Testis (tissue), 2 donors: ENCODE measurements around the gene PLCXD3.
A peak's percentile ranks its signal among the peaks of the same experiment; 100 is the strongest.

Experiments used
- POLR2A ChIP-seq: fragments of 450-650 bp; IDR thresholded peaks from one replicate; pipeline ENCODE4 v1.6.1; 2017; ENCODE audit warnings: antibody characterized with exemption, mild to moderate bottlenecking, moderate library complexity
- TF ChIP-seq, protein P1 (sequence below), 3 experiments: fragments of 450-650 bp in 2 of 3; fragments of 200-600 bp in 1 of 3; sonication (generic) in 1 of 3; IDR thresholded peaks; one replicate each; pipeline ENCODE4 v1.5.1; 2016 to 2019; ENCODE audit warnings: antibody characterized with exemption in 3 of 3, mild to moderate bottlenecking in 2 of 3, moderate library complexity in 1 of 3

DNA sequence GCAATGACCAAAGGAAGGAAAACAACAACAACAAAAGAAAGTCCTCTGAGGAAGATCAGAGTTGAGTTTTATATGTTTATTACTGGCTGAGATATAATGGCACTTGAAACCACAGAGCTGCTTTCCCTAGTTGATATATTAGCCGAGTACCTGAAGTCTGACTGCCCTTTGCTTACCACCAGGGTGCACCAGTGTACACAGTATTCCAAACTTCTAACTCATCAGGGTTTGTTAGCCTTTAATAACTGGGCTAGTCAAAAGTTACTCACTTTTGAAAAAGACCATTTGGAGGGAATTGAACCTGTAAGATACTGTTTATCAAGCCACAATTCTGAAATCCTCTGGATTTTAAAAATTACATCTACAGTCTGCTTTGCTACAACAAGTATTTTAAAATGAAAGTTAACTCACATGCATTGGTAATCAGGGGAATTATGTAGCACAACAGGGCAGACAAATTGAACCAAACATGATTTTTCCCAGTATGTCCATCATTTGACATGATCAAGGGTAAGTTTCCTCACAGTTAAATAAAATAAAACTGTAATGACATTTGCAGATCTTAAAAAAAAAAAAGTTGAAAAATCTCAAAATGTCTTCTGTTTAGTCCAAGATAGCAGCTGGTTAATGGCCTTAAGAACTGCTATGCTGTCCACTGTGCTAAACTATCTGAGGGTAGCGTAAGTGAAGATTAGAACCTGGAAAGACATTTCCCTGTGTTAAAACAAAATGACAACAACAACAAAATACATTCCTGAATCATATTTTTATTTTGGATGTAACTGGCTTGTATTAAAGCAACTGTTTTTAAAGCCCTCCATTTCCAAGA, 239.8 kb downstream of the PLCXD3 start:
- TF ChIP-seq, protein P1, sequence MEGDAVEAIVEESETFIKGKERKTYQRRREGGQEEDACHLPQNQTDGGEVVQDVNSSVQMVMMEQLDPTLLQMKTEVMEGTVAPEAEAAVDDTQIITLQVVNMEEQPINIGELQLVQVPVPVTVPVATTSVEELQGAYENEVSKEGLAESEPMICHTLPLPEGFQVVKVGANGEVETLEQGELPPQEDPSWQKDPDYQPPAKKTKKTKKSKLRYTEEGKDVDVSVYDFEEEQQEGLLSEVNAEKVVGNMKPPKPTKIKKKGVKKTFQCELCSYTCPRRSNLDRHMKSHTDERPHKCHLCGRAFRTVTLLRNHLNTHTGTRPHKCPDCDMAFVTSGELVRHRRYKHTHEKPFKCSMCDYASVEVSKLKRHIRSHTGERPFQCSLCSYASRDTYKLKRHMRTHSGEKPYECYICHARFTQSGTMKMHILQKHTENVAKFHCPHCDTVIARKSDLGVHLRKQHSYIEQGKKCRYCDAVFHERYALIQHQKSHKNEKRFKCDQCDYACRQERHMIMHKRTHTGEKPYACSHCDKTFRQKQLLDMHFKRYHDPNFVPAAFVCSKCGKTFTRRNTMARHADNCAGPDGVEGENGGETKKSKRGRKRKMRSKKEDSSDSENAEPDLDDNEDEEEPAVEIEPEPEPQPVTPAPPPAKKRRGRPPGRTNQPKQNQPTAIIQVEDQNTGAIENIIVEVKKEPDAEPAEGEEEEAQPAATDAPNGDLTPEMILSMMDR (IDR thresholded peaks at IDR 0.05): peak; percentile 72 to 82 (median 72)
- TF ChIP-seq POLR2A: no peak
